Kidney (tissue), 14 donors: ENCODE results near the gene TNRC6C. TPM values are rescaled to one million over a fixed set of nuclear protein-coding genes. Genes with fewer than 3 reads are reported as not detected.

ENCODE experiments used
- DNase-seq, 5 donors: peaks; one replicate each; pipeline ENCODE4 v3.0.0-alpha.2; 2013 to 2020
- FAIRE-seq: peaks from 2 replicates; lab custom pipeline; 2012; peaks lifted over from hg19 to GRCh38; lab: Jason Lieb, UNC
- H3K27ac ChIP-seq, 2 donors: one replicate each; pipeline ENCODE4 v1.7.0; 2013; ENCODE audit warnings: low read depth in 2 of 2, low read length in 2 of 2, inconsistent platforms in 1 of 2
- H3K27me3 ChIP-seq: one replicate; pipeline ENCODE4 v1.7.1; 2013; ENCODE audit warnings: low read length, inconsistent platforms; ENCODE audit not compliant: control insufficient read depth, insufficient read depth
- H3K36me3 ChIP-seq, 3 donors: one replicate each; pipeline versions ENCODE4 v1.7.0 to v1.7.1; 2013; ENCODE audit warnings: low read length in 3 of 3, control low read depth in 1 of 3, inconsistent platforms in 1 of 3; ENCODE audit not compliant: insufficient read depth in 3 of 3, control insufficient read depth in 2 of 3
- H3K4me1 ChIP-seq, 3 donors: one replicate each; pipeline versions ENCODE4 v1.7.0 to v1.7.1; 2013; ENCODE audit warnings: low read length in 3 of 3, inconsistent platforms in 1 of 3, low read depth in 1 of 3; ENCODE audit not compliant: control insufficient read depth in 2 of 3, insufficient read depth in 2 of 3
- H3K4me3 ChIP-seq, 3 donors: one replicate each; pipeline versions ENCODE4 v1.7.0 to v1.8.1; 2013; ENCODE audit warnings: low read length in 3 of 3, control low read depth in 1 of 3, inconsistent platforms in 1 of 3
- H3K9ac ChIP-seq, 3 donors: one replicate each; pipeline versions ENCODE4 v1.7.0 to v1.7.1; 2013; ENCODE audit warnings: low read length in 3 of 3, control low read depth in 1 of 3, inconsistent platforms in 1 of 3
- H3K9me3 ChIP-seq, 3 donors: one replicate each; pipeline versions ENCODE4 v1.7.0 to v1.7.1; 2013; ENCODE audit warnings: low read length in 3 of 3, control low read depth in 1 of 3, inconsistent platforms in 1 of 3; ENCODE audit not compliant: control insufficient read depth in 2 of 3, insufficient read depth in 1 of 3
- intact Hi-C: fragments of 100-400 bp; cut with DNase I; formaldehyde crosslinking; loops from one replicate; pipeline ENCODE4 v1.11.1; 2022
- polyA plus RNA-seq: library from polyadenylated mRNA; stranded (reverse); fragments of 350-450 nt; fragmentation: Illumina TruSeq; extraction: RNeasy Lipid Tissue Mini Kit (QIAGEN cat#74804); gene quantifications from one replicate; pipeline ENCODE4 v1.2.3, GENCODE V29; 2014; ENCODE audit warnings: low read depth, low replicate concordance; ENCODE audit not compliant: insufficient read depth
- total RNA-seq: library from RNA; stranded (reverse); fragmentation: NEBNext Ultra II Directional; extraction: Animal tissue kit (Norgen Biotek cat#: 25700); gene quantifications from one replicate; pipeline ENCODE4 v1.2.1, GENCODE V29; 2021
- TF ChIP-seq, protein P1 (sequence below): IDR thresholded peaks from 3 replicates; pipeline ENCODE4 v1.5.1; 2012; ENCODE audit warnings: mild to moderate bottlenecking, moderate library complexity, borderline replicate concordance; ENCODE audit not compliant: insufficient read depth; ENCODE audit errors: extremely low read depth
- donor health status: control.
- donor health status: control.
- donor health status: control.
- donor health status: control.
- donor health status: control.
- donor health status: DM: yes; HTN: yes; CAD: no.
- donor health status: Normal renal cell carcinoma (clear cell type).

The TNRC6C gene
- total and polyA plus RNA-seq, 2 donors from 2014 or later = 1.9 to 29.4 TPM

DNA sequence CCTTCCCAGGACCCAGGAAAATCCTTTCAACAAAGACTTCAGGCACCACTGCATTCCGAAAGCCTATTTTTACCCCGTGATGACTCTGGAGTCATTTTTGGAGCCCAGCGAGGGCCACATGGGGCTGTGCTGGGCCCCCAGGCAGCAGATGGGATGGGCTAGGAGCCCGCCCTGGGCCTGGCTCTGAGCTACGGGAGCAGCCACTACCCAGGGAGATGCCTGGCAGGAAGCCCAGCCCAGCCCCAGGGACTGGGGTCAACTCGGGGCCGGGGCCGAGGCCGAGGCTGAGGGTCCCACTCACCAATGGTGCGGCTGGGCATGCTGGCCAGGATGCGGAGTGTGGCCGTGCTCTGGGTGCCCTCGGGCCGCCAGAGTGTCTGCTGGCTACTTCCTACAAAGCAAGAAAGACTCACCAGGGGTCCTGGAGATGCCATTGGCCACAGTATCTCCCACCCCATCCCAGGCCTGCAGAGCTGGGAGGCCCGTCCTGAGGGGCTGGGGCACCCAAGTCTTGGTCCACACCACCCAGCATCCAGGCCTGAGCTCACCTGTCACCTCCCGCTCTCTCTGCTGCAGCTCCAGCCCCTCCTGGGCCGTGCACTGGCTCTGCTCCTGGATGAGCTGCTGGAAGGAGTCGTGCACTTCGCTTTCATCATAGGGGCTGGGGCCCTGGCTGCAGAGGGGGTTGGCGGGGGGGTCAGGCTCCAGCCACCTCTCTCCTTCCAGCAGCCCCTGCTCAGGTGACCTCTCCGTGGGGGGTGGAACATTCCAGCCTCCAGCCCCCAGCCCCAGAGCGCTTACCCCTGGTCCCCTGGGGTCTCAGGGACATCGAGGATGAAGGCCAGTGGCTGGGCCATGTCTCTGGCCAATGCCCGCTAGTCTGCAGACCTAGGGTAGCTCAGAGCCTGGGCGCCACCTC lies 167.7 kb downstream of the TNRC6C start:
- Histone ChIP-seq H3K9ac (no peak overlapping the region), H3K4me3 (no peak overlapping the region), H3K36me3 (peaks cover 0 to 5% (median 0%) of the 10 kb centered on the region in 3 donors), H3K27ac (no peak overlapping the region), H3K4me1 (peaks cover 0 to 19% (median 0%) of the 10 kb centered on the region in 3 donors), H3K27me3 (no peaks in the 10 kb centered on the region), H3K9me3 (no peaks in the 10 kb centered on the region)
- TF ChIP-seq, protein P1, sequence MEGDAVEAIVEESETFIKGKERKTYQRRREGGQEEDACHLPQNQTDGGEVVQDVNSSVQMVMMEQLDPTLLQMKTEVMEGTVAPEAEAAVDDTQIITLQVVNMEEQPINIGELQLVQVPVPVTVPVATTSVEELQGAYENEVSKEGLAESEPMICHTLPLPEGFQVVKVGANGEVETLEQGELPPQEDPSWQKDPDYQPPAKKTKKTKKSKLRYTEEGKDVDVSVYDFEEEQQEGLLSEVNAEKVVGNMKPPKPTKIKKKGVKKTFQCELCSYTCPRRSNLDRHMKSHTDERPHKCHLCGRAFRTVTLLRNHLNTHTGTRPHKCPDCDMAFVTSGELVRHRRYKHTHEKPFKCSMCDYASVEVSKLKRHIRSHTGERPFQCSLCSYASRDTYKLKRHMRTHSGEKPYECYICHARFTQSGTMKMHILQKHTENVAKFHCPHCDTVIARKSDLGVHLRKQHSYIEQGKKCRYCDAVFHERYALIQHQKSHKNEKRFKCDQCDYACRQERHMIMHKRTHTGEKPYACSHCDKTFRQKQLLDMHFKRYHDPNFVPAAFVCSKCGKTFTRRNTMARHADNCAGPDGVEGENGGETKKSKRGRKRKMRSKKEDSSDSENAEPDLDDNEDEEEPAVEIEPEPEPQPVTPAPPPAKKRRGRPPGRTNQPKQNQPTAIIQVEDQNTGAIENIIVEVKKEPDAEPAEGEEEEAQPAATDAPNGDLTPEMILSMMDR = no peak
- FAIRE-seq (no peak), DNase-seq (peak in 1 of 5 donors; percentile 59)
- intact Hi-C loops = no loop called here

DNA sequence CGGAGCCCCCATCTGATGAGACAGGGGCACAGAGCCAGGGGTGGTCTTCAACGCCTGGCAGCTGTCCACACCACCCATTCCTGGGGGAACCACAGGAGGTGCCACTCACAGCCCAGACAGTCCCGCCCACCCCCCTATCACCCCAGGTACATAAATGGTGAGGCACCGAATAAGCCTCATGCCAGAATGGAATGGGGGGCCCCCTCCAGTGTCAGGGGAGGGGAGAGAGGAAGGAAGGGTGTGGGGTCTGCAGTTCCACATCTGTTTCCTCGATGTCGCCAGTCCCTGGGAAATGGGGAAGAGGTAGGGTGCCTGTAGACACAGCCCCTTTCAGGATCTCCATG lies 168.4 kb downstream of the TNRC6C start:
- H3K27me3 ChIP-seq = no peaks in the 10 kb centered on the region
- H3K36me3 ChIP-seq = peaks cover 0 to 5% (median 0%) of the 10 kb centered on the region in 3 donors
- DNase-seq = no peak
- peak overlapping the region in 1 of 3 donors; percentile 62 for H3K4me3 ChIP-seq
- intact Hi-C loops = no loop called here
- H3K27ac ChIP-seq = peak overlapping the region; percentile 27 to 71
- TF ChIP-seq, protein P1 = no peak
- H3K9me3 ChIP-seq = no peaks in the 10 kb centered on the region
- FAIRE-seq = no peak
- peaks cover 0 to 19% (median 0%) of the 10 kb centered on the region in 3 donors for H3K4me1 ChIP-seq
- H3K9ac ChIP-seq = no peak overlapping the region

DNA sequence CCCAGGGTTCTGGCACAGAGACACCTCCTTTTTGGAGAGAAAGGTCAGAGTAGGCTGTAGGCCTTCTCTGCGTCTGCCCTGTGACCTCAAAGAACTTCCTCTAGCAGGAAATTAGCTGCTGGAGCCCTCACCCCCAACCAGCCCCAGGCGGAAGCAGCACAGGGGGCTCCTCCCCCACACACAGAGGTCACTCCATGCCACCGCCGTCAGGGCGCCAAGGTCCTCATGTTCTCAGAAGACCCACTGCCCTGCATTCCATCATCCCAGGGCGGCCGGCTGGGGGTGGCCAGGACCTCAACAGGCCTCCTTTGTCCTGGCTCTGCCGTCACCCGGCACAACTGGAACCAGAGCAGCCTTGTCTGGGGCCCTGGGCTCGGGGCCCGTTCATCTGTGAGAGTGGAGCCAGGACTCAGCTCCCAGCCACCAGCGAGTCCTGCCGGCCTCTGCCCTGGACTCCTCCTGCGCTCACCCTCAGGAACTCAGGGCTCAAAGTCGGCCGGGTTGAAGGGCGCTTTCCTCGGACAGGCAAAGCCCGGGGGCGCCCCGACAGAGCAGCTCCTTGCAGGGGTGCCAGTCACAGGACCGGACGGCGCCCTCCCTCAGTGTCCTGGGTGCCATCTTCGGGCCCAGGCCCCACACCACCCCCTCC lies 168.9 kb downstream of the TNRC6C start:
- H3K9me3 ChIP-seq = no peaks in the 10 kb centered on the region
- H3K4me3 ChIP-seq = peak overlapping the region in 2 of 3 donors; percentile 18 to 62
- H3K36me3 ChIP-seq = peaks cover 0 to 5% (median 0%) of the 10 kb centered on the region in 3 donors
- H3K27me3 ChIP-seq = no peaks in the 10 kb centered on the region
- intact Hi-C loops = no loop called here
- FAIRE-seq = no peak
- peaks cover 0 to 19% (median 0%) of the 10 kb centered on the region in 3 donors for H3K4me1 ChIP-seq
- H3K27ac ChIP-seq = peak overlapping the region; percentile 67 to 71
- TF ChIP-seq, protein P1 = no peak
- peak overlapping the region in 2 of 3 donors; percentile 2 to 46 for H3K9ac ChIP-seq
- DNase-seq = peak; percentile 60 to 91 (median 78)
